ENCODE measurements around the gene RNLS.

RNLS gene

DNA sequence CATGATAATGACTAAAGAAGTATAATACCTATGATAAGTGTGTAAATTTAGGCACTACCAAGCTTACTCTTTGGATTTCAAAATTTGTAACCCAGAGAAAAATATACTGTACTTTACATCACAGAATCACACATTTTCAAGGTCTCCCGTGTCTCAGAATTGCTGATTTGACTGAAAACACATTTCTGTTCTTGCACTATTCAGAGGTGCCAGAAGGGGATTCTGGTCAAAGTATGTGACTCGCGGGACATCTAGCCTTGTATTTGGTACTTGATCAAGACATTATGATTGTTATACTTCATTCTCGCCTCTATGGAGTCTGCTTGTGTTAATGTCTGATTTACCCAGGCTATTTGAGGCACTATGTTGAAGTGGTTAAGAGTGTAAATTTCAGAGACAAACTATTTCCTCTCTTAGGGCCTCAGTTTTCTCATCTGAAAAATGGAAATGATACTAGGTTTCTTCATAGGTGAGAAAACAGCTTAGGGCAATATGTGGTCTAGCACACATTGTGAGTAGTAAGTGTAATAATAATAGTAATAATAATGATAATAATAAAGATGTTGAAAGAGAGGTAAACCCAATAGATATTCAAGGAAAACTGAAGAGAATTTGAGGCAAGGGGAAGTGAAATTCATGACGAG is 320.4 kb downstream of the RNLS start:
- DNase-seq (ENCODE audit: low read depth in 2 of 2, low spot score in 1 of 2) = no peak

DNA sequence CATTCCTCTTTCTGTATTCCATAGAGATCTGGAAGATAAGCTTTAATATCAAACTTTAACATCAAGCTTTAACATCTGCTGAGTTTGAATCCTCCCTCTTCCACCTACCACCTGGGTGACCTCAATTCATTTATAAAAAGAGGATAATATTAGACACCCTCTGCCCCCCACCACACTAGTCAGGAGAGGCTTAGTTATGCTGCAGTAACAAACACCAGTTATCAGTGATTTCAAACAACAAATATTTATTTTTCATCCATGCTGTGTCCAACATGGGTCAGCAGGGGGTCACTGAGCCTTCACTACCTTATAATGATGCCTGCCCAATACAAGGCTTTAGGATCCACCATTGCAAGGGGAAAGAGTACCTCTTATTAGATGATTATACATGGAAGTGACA is 322.0 kb downstream of the RNLS start:
- DNase-seq (ENCODE audit: low read depth in 2 of 2, low spot score in 1 of 2) = no peak

DNA sequence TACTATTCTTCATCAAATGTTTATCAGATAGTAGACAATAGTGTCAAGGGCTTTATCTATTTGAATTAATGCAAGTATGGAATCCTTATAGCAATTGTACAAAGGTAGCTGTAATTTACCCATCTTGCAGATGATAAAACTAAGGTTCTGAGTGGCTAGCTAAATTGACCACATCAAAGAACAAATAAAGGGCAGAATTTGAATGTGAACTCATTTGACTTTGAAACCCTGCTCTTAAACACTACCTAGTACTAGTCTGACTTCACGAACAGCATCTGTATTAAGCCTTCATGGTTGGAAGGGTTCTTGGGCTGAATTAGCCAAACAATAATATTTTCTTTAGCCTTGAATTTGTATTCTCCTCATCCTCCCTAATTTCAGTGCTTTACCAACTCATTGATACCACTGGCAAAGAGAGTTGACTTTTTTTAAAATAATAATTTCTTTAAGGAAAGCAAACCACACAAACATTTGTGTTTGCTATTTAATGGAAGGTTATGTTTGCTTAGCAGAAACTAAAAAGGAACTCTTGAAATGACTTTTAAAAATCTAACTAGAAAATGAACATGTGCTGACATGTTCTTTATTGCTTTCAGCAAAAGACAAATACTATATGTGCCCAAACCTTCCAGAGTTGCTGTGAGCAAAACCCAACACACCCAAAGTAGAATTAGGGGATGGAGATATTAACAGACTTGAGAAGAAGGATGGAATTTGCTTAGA is 322.6 kb downstream of the RNLS start:
- no peak for DNase-seq (ENCODE audit: low read depth in 2 of 2, low spot score in 1 of 2)

DNA sequence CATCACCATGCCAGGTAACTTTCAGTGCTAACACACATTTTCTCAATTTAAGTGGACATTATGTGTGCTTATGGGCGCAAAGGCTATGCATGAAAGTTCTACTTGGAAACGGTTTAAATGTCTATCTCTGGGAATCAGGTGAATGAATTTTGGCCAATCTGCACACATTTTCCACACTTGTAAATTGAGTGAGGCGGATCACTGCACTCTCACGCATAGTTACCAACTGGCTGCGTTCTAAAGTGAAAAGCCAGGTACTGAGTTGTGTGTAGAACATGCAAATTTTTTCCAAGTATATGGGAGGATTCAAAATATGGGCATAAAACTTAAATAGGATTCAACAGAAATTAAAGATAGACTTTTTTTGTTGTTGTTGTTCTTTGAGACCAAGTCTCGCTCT is 323.7 kb downstream of the RNLS start:
- no peak for DNase-seq (ENCODE audit: low read depth in 2 of 2, low spot score in 1 of 2)

DNA sequence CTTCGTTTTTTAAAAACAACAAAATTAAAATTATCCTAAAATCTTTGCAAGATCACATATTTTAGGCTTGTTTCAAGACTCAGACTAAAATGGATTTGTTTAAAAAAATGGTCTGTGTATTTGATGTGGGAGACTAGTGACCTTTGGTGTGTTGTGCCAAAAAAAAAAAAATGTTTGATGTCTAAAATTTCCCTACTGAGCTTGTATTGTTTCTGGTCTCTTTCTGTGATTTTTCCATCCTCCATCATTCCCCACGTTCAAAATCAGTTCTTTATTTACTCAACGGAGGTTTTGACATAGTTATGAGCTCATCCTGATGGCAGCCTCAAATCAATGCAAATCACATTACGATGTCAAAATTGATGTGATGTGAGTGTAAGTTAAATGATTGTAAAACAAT is 326.2 kb downstream of the RNLS start:
- DNase-seq (ENCODE audit: low read depth in 2 of 2, low spot score in 1 of 2) = no peak

DNA sequence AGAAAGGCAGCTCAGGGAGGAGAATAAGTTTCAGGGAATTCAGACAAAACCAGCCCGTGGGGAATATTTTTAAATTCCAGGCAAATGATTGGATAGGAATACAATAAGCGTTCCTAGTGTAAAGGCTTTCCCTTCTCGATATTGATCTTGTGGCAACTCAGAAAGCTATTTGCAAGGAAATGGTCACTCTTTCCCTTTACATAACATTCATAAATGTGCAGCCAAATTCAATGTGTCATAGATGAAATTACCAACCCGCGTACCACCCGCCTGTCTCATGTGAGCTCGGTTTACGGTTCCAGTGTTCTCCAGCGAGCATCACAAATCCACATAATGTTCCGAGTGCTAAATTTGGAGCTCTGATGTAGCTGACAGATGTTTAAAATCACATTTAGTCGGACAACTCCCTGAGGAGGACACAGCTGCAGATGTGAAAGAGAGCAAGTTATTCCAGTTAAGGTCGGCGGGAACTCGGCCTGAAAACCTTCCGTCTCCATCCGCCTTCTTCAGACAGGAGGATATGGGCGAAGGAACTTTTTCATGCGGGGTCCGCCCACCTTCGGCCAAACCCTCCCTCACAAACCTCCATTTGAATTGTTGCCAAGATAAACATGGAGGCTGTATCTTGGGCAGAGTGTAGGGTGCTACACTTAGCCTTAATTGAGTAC is 327.0 kb downstream of the RNLS start:
- DNase-seq (ENCODE audit: low read depth in 2 of 2, low spot score in 1 of 2) = no peak

DNA sequence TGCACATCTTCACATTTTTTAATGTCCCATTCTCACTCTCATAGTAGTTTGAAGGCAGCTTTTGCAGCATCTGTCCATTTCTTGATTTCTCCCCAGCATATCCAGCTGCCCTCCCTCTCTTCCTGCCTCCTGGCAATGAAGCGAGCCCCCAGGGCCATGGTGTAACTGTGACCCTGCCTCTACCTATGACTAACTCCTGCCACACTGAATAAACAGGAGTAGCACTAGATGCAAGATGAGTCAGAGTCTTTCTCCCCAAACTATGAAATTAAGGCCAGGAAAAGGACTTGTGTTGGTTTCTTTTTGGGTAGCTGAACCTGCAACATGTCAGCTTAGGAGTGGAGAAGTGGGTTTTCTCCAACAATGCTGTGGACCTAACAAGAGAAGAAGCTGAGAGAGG is 329.0 kb downstream of the RNLS start:
- DNase-seq (ENCODE audit: low read depth in 2 of 2, low spot score in 1 of 2) = no peak

DNA sequence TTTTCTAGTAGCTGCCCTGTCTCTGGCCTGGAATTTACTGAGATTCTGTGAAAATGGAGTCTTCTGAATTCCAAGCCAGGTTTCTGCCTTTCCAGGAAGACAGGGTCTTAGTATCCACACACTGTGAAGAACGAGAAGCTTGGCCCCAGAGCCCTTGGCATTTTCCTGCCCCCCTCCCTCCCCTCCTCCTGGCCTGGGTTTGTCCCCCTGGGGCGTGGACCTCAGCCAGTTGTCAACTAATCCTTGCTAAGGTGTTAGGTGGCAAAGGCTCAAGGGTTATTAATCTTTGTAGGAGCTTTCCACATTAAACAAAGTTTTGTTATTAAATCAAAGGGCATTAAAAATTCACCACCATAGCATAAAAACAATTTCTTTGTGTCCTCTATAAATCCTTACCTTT is 329.5 kb downstream of the RNLS start:
- DNase-seq (ENCODE audit: low read depth in 2 of 2, low spot score in 1 of 2) = no peak

DNA sequence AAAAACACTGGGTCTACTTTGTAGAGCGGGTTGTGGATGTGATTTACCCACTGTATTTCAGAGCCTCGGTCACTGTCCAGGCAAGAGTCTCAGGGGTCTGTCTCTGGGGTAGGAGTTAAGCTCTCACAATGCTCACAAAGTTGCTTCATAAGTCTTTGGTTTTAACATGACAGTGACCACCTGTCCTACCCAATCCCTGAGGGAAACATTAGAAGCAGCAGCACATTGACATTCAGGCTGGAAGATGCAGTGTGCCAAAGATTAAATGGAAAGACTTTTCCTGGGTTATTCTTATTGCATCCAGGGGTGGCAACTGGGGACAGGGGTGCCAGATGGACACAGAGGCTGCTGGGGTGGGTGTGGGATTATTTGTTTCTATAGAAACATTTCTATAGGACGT is 330.0 kb downstream of the RNLS start:
- no peak for DNase-seq (ENCODE audit: low read depth in 2 of 2, low spot score in 1 of 2)

DNA sequence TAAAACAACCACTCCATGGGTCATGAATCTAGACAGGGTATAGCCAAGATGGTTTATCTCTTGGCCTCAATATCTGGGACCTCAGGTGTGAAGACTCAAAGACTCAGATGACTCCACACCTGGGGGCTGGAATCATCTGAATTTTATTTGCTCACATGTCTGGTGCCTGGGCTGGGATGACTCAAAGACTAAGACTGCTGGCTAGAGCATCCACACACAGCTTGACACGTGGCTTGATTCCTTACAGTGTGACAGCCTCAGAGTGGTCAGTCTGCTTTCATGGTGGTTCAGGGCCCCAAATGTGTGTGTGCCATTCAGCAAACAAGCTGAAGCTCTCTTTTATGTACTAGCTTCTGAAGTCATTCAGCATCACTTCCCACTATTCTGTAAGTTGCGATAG is 333.7 kb downstream of the RNLS start:
- DNase-seq (ENCODE audit: low read depth in 2 of 2, low spot score in 1 of 2) = no peak

DNA sequence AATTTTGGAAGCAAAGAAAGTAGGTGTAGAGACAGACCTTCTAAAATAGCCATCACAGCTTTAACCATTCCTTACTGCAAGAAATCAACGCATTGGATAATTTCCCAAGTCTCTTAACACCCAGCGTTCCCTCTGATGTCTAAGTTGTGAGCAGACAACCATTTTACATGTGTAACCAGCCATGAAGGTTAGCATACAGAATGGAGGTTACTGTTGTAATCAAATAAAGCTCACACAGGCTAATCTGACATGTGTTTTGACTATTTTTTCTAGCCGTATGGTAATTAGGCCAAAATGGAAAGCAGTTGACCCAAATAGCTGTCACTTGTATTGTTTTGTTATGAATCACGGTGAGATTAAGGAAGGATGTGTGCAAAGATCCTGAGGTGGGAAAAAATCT is 336.4 kb downstream of the RNLS start:
- DNase-seq (ENCODE audit: low read depth in 2 of 2, low spot score in 1 of 2) = no peak

DNA sequence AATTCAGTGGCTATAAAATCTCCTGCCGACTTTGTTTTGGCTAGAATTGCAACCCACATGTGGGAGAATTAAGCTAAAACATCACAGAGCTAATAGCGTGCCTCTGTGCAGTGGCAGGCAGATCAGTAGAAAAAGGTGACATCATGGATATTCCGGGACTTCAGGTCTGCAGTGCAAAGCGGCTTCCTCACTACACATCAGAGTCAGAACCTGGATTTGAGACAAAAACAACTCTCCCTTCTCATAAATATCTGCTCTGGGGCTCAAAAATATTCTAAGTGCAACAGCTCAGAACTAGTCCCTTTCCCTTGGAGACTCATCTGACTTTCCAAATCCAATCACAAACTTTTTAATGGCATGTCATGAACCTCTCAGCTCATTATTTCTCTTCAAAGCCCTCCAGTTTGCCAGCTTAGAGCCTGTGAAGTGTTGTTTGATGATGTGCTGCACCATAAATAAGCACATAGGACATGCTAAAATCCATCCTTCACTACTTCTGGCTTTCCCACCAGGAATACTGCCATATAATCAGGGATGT is 337.1 kb downstream of the RNLS start:
- DNase-seq (ENCODE audit: low read depth in 2 of 2, low spot score in 1 of 2) = no peak

DNA sequence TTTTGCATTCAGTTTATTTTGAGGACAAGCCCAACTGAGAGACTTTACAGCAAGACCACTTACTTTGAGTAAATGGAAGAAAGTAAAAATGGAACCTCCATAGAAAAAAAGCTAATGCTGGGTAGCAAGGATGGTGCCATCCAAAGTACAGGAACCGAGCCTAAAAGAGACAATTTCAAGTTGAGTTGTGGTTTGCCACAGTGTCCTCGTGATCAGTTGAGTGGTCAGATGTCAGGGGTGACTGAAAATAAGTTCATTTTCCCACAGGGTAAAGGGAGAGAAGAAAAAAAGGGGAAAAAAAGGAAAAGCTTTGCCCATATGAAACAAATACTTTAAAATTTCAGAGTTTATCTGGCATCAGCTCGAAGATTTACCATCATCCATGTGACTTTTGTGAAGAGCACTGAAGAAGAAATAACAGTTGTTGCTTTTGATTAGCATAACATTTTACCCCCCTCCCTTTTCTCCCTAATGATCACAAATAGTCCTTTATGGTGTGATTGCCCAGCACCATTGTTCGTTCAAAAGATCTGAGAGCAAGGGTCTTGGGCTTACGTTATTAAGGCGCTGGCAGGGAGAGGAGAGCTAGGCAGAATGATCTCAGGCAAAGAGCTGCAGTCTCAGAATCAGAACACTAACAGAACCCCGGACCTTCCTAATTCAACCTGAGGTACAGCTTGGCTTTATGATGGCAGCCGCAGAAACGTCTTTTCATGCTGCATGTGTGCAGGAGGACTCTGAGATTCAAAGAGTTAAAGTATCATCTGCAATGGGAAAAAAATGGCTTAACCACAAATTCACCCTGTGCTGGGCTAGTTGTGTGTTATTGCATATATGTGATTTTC is 338.1 kb downstream of the RNLS start:
- DNase-seq (ENCODE audit: low read depth in 2 of 2, low spot score in 1 of 2) = no peak

DNA sequence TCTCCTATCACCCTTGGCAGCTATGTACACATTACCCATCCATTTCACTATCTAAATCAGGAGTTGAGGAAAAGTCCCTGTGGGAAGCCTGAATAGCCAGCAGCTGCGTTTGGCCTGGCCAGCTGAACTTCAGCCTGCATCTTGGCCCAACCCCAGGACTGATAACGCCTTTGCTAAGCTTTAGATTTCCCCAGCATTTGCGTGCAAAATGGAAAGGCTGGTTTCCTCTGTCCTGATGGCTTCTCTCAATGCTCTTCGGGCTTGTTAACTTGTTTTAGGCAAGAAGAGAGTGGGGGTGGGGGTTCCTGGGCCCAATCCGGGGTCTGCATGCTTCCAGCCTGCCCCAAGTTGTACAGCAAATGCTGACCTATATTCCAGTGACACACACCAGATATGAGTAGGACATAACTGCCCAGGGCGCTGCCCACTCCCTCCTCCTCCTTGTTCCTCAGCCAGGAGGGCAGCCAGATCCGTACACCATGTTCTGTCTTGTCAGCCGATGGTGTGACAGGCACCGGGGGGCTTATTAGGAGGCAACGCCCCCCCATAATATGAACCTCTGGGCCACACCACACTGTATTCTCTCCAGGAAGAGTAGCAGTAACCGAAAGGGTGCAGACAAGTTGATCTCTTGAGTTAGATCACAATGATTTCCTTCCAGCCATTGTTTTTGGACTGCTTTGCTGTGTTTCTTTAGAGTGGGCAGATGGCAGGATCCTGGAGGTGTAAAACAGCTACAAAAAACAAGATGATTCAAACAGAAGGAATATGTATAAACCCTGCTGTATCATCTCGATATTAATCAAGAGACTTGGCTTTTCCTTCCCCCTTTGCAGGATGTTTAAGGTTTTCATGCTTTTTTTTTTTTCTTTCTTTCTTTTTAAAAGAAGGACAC is 339.0 kb downstream of the RNLS start:
- no peak for DNase-seq (ENCODE audit: low read depth in 2 of 2, low spot score in 1 of 2)

DNA sequence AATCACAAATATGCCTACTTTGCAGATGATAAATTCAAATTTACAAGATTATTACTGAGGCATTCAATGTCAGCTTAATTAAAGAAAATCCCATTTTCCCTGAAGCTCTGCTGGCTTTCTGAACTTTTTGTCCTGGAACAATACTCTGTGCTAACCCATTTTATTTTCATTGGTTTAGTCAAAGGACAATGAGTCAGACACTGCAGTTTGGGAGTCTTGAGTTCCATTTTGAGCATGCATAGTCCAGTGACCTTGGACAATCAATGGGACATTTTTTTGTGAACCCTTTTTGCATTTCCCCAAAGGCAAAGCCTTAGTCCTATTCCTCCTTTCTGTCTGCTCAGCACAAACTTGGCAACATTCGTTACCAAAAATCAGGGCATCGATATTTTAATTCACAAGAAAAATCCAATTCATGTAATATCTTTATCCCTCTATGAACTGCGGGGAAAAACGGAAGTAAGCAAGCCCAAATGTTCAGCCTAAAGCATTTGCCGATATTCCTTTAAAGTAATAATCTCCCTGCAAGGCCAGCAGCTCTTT is 339.8 kb downstream of the RNLS start:
- no peak for DNase-seq (ENCODE audit: low read depth in 2 of 2, low spot score in 1 of 2)

DNA sequence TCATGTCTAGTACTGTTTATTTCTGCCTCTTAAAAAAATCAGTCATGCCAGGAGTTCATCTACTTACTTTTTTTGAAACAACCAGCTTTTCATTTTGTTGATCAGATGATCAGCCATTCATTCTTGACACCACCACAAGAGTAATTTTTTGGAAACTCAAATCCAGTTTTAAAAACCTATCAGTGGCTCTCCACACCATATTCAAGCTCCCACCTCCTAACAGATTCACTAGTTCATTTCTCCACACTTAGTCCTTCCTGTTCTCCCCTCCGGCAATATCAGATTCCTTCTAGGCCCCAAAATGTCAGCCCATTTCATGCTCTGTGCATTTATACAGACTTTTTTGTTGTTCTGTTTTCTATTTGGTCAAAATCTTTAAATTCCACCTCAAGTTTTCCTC is 341.6 kb downstream of the RNLS start:
- no peak for DNase-seq (ENCODE audit: low read depth in 2 of 2, low spot score in 1 of 2)

DNA sequence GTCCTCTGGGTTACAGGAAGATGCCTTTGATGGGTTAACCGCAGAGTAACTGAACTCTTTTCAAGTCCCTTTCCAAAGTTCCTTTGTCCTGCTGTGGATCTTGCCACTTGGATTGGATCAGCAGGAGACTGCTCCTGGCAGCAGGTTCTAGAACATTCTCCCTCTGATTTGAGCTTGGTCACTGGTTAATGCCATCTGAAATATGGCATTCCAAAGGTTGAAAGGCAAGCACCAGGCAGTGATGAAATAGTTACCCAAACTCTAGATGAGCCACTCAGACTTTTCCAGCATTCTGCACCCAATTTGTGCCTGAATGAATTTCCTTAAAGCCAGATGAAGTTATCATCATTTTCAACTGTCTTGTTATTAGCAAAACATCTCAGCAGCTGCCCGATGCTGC is 343.9 kb downstream of the RNLS start:
- DNase-seq (ENCODE audit: low read depth in 2 of 2, low spot score in 1 of 2) = no peak

DNA sequence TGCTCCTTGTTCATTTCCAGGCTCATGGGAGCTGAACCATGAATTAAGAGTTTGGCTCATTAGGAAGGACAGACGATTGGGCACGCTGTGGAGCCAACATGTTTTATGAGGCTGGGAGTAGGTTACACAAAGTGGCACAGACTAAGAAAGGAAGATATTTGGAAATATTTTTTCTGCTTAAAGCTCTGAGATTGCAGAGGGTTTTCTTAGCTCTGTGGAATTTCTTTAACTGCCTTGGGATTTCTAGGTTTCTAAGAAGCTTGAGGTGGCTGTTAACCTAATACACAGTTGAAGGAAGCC is 344.6 kb downstream of the RNLS start:
- no peak for DNase-seq (ENCODE audit: low read depth in 2 of 2, low spot score in 1 of 2)

DNA sequence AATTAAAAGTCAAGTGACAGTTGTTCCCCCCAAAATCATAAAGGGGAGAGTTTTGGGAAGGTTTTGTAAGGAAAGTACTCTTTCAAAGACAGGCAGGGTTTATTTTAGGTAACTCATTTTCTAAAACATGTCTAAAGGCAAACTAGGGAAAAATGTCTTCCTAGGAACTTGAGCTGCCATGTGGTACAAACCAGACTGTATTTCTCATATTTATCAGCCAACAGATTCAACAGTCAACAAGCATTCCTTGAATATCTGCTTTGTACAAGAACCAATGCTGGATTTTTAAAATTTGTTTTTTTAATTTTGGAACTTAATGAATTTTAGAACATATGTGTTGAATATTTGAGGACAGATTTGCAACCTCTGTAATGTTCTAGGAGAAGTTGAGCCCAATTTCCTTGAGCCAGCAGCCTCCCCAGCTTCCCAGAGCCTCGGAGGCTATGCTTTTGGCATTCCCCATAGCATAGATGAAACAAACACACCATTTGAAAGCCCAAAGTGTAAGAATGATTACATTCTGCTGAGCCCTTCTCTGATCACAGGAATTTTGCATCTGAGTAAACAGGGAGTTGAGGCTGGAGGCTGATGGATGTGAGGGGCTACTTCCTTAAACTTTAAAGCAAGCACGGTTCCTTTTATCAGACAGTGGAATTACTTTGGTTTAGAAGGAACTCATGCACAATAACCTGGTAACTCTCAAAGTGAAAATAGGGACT is 345.1 kb downstream of the RNLS start:
- no peak for DNase-seq (ENCODE audit: low read depth in 2 of 2, low spot score in 1 of 2)

Measured in stimulated activated CD8-positive, alpha-beta memory T cell treated with anti-CD3 and anti-CD28 coated beads, Interleukin-4, amount 100 ng/mL, for 4 hours (primary cell).